ENCODE data around the gene HNRNPA3.
"Not testable (repeated sequence)": the region's sequence is repeated elsewhere in the genome, so short reads cannot be mapped to it uniquely, and the experiment has no call there.

Gene HNRNPA3

DNA sequence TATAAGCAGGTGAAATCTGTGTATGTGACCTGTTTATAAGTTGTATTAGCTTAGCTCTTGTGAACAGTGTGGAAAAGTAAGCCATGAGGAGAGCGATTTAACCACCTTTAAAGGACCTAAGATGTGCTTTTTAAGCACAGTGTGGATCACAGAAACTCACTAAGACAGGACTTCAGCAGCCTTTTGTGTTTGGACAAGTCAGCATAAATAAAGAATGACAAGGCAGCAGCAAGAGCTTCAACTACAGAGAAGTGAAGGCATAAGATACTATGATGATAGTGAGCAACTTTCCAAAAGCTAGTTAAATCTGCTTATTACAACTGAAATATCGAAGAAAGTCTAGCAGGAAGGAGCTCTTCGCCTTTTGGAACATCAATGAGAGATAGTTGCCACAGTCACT lies 8.9 kb downstream of the HNRNPA3 start:
- peaks cover 24% of the 10 kb centered on the region; the same call in 1 of the 2 replicates for H3K36me3 ChIP-seq (ENCODE audit: insufficient read depth)
- no peak overlapping the region for H2AFZ ChIP-seq (ENCODE audit: low read depth)
- H3K27me3 ChIP-seq (ENCODE audit: insufficient read depth, low read depth) = no peaks in the 10 kb centered on the region
- H4K20me1 ChIP-seq (ENCODE audit: insufficient read depth) = peaks cover 14% of the 10 kb centered on the region
- no peak for TF ChIP-seq CTCF (conservative IDR thresholded peaks at IDR 0.05; ENCODE audit: low read depth, low read length)
- H3K79me2 ChIP-seq (ENCODE audit: insufficient read depth, low read depth) = peaks cover 45% of the 10 kb centered on the region
- no peak overlapping the region for H3K9ac ChIP-seq
- peaks cover 15% of the 10 kb centered on the region for H3K4me1 ChIP-seq (ENCODE audit: low read depth, poor library complexity, severe bottlenecking)
- no peak overlapping the region for H3K27ac ChIP-seq
- no peak overlapping the region for H3K4me3 ChIP-seq (IDR thresholded peaks at IDR 0.05; ENCODE audit: insufficient read depth, low read depth, low read length)
- H3K4me2 ChIP-seq = no peak overlapping the region

DNA sequence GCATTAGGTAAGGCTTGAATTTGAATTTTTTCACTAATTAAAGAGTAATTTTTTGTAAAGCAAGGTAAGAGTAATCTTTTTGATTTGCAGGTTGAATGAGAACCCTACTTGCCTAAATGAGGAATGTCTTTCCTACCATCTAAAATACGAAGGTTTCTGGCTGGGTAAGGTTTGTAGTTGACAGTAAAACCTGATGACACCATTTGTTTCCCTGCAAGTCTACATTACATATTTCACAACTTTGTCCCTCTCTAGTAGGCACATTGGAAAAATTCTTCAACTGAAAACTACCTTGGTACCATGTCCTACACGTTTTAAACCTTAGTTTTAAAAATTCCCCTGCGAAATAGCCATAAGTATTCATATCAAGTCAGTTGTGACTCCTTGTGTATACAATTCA lies 9.4 kb downstream of the HNRNPA3 start:
- TF ChIP-seq CTCF (conservative IDR thresholded peaks at IDR 0.05; ENCODE audit: low read depth, low read length) = no peak
- H3K4me1 ChIP-seq (ENCODE audit: low read depth, poor library complexity, severe bottlenecking) = peaks cover 11% of the 10 kb centered on the region
- H4K20me1 ChIP-seq (ENCODE audit: insufficient read depth) = peaks cover 14% of the 10 kb centered on the region
- H3K27me3 ChIP-seq (ENCODE audit: insufficient read depth, low read depth) = no peaks in the 10 kb centered on the region
- H3K36me3 ChIP-seq (ENCODE audit: insufficient read depth) = peaks cover 22% of the 10 kb centered on the region; the same call in 1 of the 2 replicates
- no peak overlapping the region for H3K4me3 ChIP-seq (IDR thresholded peaks at IDR 0.05; ENCODE audit: insufficient read depth, low read depth, low read length)
- no peak overlapping the region for H3K9ac ChIP-seq
- no peak overlapping the region for H3K4me2 ChIP-seq
- H3K79me2 ChIP-seq (ENCODE audit: insufficient read depth, low read depth) = peaks cover 41% of the 10 kb centered on the region
- no peak overlapping the region for H3K27ac ChIP-seq
- H2AFZ ChIP-seq (ENCODE audit: low read depth) = no peak overlapping the region

DNA sequence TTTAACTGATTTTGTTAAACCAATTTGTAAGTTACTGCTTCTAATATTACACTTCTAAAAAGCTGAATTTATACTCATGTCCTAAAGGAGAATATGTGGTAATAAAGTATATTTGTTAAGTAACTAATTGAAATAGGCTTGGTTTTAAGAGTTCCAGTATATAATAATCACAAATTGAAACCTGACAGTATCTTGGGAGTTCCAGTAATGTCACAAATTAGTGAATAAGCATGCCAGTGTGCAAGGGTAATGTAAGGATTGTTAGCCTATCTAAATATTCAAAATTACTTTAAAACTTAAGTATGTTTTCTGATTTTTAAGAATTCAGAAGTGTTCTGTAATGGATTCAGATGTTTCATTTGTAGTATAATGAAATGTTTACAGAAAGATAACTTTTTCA lies 10.8 kb downstream of the HNRNPA3 start:
- not testable (repeated sequence) for H3K4me3 ChIP-seq (IDR thresholded peaks at IDR 0.05; ENCODE audit: insufficient read depth, low read depth, low read length); H3K4me1 ChIP-seq (ENCODE audit: low read depth, poor library complexity, severe bottlenecking); H2AFZ ChIP-seq (ENCODE audit: low read depth); H3K36me3 ChIP-seq (ENCODE audit: insufficient read depth); H3K9ac ChIP-seq; H3K4me2 ChIP-seq; H3K27me3 ChIP-seq (ENCODE audit: insufficient read depth, low read depth); H4K20me1 ChIP-seq (ENCODE audit: insufficient read depth)
- Histone ChIP-seq H3K27ac (peak overlapping the region; percentile 4; the same call in 1 of the 2 replicates), H3K79me2 (ENCODE audit: insufficient read depth, low read depth) (peaks cover 26% of the 10 kb centered on the region)

DNA sequence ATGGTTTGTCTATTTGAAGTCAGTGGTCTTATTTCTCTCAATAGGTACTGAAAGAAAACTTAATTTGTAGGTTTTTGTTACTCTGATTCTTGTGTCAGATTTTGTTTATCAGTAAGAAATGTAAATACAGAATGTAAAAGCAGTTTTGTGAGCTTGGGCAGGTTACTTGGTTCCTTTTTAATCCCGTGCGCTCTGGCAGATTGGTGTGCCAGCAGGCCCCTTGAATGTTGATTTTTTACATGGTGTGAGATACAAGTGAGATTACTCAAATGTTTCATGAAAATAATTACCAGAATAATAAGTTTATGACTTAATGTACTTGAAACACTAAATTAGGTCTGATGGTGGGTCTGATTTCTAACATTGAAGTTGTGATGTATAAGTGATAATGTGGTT lies 13.4 kb downstream of the HNRNPA3 start:
- no peak overlapping the region for H3K4me2 ChIP-seq
- no peak overlapping the region for H2AFZ ChIP-seq (ENCODE audit: low read depth)
- H3K36me3 ChIP-seq (ENCODE audit: insufficient read depth) = no peaks in the 10 kb centered on the region; the same call in 1 of the 2 replicates
- H3K79me2 ChIP-seq (ENCODE audit: insufficient read depth, low read depth) = peaks cover 5% of the 10 kb centered on the region; the same call in 1 of the 2 replicates
- H3K9ac ChIP-seq = no peak overlapping the region
- peak overlapping the region; percentile 15; the same call in 1 of the 2 replicates for H3K27ac ChIP-seq
- H3K27me3 ChIP-seq (ENCODE audit: insufficient read depth, low read depth) = no peaks in the 10 kb centered on the region
- no peak for TF ChIP-seq CTCF (conservative IDR thresholded peaks at IDR 0.05; ENCODE audit: low read depth, low read length)
- no peak overlapping the region for H3K4me3 ChIP-seq (IDR thresholded peaks at IDR 0.05; ENCODE audit: insufficient read depth, low read depth, low read length)
- peaks cover 8% of the 10 kb centered on the region for H3K4me1 ChIP-seq (ENCODE audit: low read depth, poor library complexity, severe bottlenecking)
- no peaks in the 10 kb centered on the region; the same call in none of the 2 replicates for H4K20me1 ChIP-seq (ENCODE audit: insufficient read depth)

DNA sequence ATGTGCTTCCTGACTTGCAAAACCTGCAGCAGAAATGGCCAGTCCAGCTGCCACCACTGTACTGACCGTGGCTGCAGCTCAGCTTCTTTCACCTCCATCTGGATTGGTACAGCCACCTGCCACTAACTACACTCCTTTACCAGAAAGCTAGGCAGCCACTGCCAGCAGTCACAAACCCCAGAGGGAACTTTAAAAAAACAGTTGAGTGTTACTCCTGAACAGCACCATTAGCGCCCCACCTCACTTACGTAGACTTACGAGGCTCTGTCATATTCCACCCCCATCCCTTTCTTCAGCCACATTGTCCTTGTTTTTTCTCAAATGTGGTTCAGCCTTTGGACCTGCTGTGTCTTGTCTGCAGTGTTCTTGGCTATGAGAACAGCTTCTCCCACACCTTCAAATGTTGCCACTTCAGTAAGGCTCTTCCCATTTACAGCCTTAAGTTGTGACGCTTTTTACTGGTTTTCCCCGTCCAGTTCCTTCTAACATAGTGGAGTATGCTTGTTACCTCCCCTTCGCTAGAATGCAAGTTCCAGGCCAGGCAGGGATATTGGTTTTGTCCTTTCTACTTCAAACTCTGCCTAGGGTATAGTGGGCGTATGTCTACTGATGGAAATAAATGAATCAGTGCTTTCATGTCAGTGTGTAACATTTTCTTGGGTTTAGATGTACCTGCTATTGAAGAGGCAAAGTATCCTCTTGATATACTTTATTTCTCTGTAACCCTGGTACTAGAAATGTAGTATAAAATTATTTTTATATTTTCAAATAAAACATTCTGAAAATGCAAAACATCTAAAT lies 17.0 kb downstream of the HNRNPA3 start:
- H3K4me2 ChIP-seq = no peak overlapping the region
- H3K79me2 ChIP-seq (ENCODE audit: insufficient read depth, low read depth) = peaks cover 31% of the 10 kb centered on the region; the same call in 1 of the 2 replicates
- H3K27me3 ChIP-seq (ENCODE audit: insufficient read depth, low read depth) = no peaks in the 10 kb centered on the region
- H2AFZ ChIP-seq (ENCODE audit: low read depth) = no peak overlapping the region
- H4K20me1 ChIP-seq (ENCODE audit: insufficient read depth) = peaks cover 8% of the 10 kb centered on the region
- H3K4me1 ChIP-seq (ENCODE audit: low read depth, poor library complexity, severe bottlenecking) = peaks cover 29% of the 10 kb centered on the region
- no peak overlapping the region for H3K4me3 ChIP-seq (IDR thresholded peaks at IDR 0.05; ENCODE audit: insufficient read depth, low read depth, low read length)
- no peak for TF ChIP-seq CTCF (conservative IDR thresholded peaks at IDR 0.05; ENCODE audit: low read depth, low read length)
- H3K9ac ChIP-seq = no peak overlapping the region
- H3K36me3 ChIP-seq (ENCODE audit: insufficient read depth) = peaks cover 21% of the 10 kb centered on the region; the same call in 1 of the 2 replicates
- peak overlapping the region; percentile 21; the same call in 1 of the 2 replicates for H3K27ac ChIP-seq
